Hypothalamus (tissue), 51 donors: ENCODE measurements around the gene NOX4.
A peak's percentile ranks its signal among the peaks of the same experiment; 100 is the strongest.
"Not testable (repeated sequence)": the region's sequence is repeated elsewhere in the genome, so short reads cannot be mapped to it uniquely, and the experiment has no call there.

Experiments
- DNase-seq, 51 donors: peaks; one replicate each; lab custom pipeline; 2025; lab: John Stamatoyannopoulos, UW

The NOX4 gene

GRCh38 chr11:89463266-89463780, 27.9 kb downstream of the NOX4 start:
- no peak for DNase-seq

DNA sequence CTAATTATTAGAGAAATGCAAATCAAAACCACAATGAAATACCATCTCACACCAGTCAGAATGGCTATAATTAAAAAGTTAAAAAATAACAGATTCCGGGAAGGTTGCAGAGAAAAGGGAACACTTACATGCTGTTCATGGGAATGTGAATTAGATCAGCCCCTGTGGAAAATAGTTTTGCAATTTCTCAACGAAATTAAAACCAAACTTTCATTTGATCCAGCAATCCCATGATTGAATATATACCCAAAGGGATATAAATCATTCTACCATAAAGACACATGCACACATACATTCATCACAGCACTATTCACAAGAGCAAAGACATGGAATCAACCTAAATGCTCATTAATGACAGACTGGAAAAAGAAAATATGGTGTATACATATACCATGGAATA, 32.5 kb downstream of the NOX4 start:
- DNase-seq = no peak

DNA sequence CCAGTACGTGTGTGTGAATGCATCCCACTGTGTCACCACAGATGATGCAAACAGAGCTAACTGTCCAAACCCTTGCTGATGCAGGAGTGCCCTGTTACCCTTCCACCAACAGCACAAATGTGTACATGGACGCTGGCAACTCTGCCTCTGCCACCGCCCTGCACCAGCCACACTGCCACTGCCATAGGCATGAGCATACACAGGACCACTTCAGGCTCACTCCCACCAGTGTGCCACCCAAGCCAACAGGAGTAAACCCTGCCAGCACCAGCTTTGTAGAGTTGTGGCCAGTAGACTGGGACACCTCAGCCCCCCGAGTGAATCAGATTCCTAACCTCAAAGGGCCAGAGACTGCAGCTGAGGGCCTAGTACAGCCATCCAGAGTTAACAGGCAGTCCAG, 34.0 kb downstream of the NOX4 start:
- no peak for DNase-seq

- DNase-seq = no peak
Measured at GRCh38 chr11:89456681-89457080, 34.5 kb downstream of the NOX4 start.

GRCh38 chr11:89452780-89453179, 38.4 kb downstream of the NOX4 start:
- DNase-seq = no peak

- no peak for DNase-seq
Measured at GRCh38 chr11:89447845-89448244, 43.3 kb downstream of the NOX4 start.

DNA sequence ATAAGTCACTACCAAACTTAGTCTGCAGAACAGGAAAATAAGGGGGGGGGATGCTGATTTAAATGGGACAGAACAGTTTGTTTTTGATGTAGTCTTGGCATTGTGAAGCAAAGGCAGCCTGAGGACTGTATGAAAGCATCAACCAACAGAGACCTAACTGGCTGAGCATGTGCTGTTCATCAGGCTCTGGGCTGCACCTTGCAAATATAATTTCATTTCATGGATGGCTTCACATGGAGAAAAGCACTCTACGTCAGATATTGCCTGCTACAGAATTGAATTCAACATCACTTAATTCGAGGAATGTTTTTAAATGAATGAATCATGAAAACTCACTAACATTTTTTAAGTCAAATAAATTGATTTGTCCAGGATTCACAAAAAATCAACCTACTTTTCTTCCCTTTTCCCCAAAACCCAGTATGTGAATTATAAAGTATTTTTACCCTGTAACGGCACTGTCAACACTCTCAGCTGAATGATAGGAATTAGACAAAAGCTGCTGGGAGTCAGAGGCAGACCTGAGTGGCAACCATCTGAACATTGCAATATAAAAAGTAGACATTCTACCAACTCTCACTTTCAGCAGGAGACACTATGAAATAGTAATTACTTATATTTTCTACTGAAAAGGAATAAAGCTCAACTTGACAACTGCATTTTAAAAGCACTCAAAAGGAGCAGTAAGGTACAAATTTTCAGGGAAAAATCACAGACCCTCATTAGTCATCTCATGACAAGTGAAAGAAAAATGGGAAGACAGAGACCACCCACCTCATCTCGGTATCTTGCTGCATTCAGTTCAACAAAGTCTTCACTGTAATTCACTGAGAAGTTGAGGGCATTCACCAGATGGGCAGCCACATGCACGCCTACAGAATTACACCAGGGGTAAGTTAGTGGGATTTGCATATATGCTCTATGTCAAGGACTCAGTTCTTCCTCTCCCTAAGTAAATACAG, 47.5 kb downstream of the NOX4 start:
- no peak for DNase-seq

GRCh38 chr11:89442801-89443200, 48.4 kb downstream of the NOX4 start:
- no peak for DNase-seq

- no peak for DNase-seq
Measured at GRCh38 chr11:89441606-89442005, 49.6 kb downstream of the NOX4 start.

DNA sequence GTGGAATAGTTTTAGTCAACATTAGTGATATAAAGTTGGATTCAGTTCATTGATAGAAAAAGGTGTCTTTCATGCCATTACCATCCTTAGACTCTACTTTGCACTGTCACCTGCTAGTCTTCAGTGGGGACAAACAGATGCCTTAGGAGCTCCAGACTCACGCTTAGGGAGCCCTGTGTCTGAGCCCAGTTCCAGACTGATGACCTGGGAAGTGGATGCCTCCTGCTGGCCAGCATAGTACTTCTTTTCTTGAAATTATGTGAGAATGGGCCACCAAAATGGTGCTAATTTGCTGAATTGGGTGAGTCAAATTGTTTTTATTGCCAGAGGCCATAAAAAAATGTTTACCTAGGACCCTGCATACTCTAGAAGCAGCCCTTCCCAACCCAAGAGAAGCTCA, 53.9 kb downstream of the NOX4 start:
- DNase-seq = no peak

- DNase-seq = no peak
Measured at GRCh38 chr11:89436071-89436470, 55.1 kb downstream of the NOX4 start.

GRCh38 chr11:89433278-89433677, 57.9 kb downstream of the NOX4 start:
- no peak for DNase-seq

- DNase-seq = not testable (repeated sequence)
Measured at GRCh38 chr11:89432182-89432581, 59.0 kb downstream of the NOX4 start.

GRCh38 chr11:89426501-89426900, 64.7 kb downstream of the NOX4 start:
- not testable (repeated sequence) for DNase-seq

GRCh38 chr11:89421718-89422117, 69.5 kb downstream of the NOX4 start:
- no peak for DNase-seq

DNA sequence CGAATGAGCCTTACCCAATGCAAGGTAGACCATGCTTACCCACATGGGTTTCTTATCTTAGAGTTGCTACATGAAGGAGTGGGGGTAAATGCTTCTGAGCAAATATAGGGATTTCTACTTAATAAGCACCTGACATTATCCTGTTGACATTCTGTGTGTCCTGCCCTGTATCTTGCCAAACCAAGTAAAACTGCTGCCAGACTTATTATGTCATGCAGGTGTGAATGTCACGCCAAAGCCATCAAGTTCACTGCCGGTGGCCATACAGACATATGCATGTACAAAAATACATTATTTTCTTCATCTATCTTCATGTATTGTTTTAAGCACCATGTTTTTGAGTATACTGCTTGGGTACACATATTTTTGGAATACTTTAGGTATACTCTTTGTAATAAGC, 70.2 kb downstream of the NOX4 start:
- DNase-seq = no peak

- peak in 1 of 51 donors; percentile 27 for DNase-seq
Measured at GRCh38 chr11:89416961-89417360, 74.2 kb downstream of the NOX4 start.

- not testable (repeated sequence) for DNase-seq
Measured at GRCh38 chr11:89411112-89411511, 80.1 kb downstream of the NOX4 start.

GRCh38 chr11:89410666-89411065, 80.5 kb downstream of the NOX4 start:
- DNase-seq = not testable (repeated sequence)

GRCh38 chr11:89408441-89408840, 82.7 kb downstream of the NOX4 start:
- not testable (repeated sequence) for DNase-seq

GRCh38 chr11:89405629-89406028, 85.5 kb downstream of the NOX4 start:
- no peak for DNase-seq

DNA sequence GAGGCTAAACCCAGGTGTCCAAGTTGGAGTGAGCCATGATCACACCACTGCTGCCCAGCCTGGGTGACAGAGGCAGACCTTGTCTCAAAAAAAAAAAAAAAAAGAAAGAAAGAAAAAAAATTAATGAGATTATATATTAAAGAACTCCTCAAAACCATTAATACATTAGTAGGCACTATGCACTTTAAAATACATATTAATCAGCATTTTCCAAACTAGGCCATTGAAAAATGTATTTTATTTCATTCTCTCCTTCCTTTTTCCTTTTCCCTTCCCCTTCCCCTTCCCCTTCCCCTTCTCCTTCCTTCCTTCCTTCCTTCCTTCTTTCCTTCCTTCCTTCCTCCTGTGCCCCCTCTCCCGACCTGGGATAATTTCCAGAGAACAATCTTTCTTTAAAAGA, 99.5 kb downstream of the NOX4 start:
- not testable (repeated sequence) for DNase-seq
